Stimulated activated effector memory CD8-positive, alpha-beta T cell treated with anti-CD3 and anti-CD28 coated beads, Interleukin-12 subunit alpha, Interleukin-12 subunit beta, amount 100 ng/mL, for 72 hours (primary cell): ENCODE data around the gene HEY2.
"Not testable (repeated sequence)": the region's sequence is repeated elsewhere in the genome, so short reads cannot be mapped to it uniquely, and the experiment has no call there.

Experiments used
- ATAC-seq: fragments of 150-1000 bp; cut with Tn5 transposase; 2 replicates; pipeline ENCODE4 v1.10.0; 2021
- DNase-seq, 2 donors: peaks; one replicate each; pipeline ENCODE4 v3.0.0; 2021 to 2022; ENCODE audit warnings: low spot score in 2 of 2
- H3K27ac Mint-ChIP-seq: one replicate; pipeline ENCODE4 v1.8.0; 2022; ENCODE audit warnings: mild to moderate bottlenecking, mixed read lengths
- H3K36me3 Mint-ChIP-seq: one replicate; pipeline ENCODE4 v1.8.0; 2022; ENCODE audit warnings: mild to moderate bottlenecking, mixed read lengths
- H3K4me1 Mint-ChIP-seq: one replicate; pipeline ENCODE4 v1.8.0; 2022; ENCODE audit warnings: mixed read lengths
- H3K4me3 Mint-ChIP-seq: one replicate; pipeline ENCODE4 v1.8.0; 2022; ENCODE audit warnings: mild to moderate bottlenecking, mixed read lengths
- H3K9me3 Mint-ChIP-seq: one replicate; pipeline ENCODE4 v1.8.0; 2022; ENCODE audit warnings: mixed read lengths

The HEY2 gene

GRCh38 chr6:125776107-125776826, 26.8 kb downstream of the HEY2 start:
- H3K4me1 Mint-ChIP-seq, DNase-seq, H3K9me3 Mint-ChIP-seq, H3K27ac Mint-ChIP-seq, ATAC-seq, H3K36me3 Mint-ChIP-seq, H3K4me3 Mint-ChIP-seq: not testable (repeated sequence)

GRCh38 chr6:125779924-125780539, 30.6 kb downstream of the HEY2 start:
- ATAC-seq, result peak; percentile 88
- H3K4me1 Mint-ChIP-seq, result peaks cover 12% of the 10 kb centered on the region

GRCh38 chr6:125780540-125781313, 31.3 kb downstream of the HEY2 start:
- Mint-ChIP-seq H3K4me1 (peaks cover 12% of the 10 kb centered on the region), H3K4me3 (no peak overlapping the region), H3K9me3 (no peaks in the 10 kb centered on the region), H3K36me3 (peaks cover 4% of the 10 kb centered on the region), H3K27ac (no peak overlapping the region)
- peak; percentile 87 for ATAC-seq
- DNase-seq, result peak; percentile 31 to 80

More at GRCh38 chr6:125779924-125780539, 30.6 kb downstream of the HEY2 start:
- DNase-seq, result peak; percentile 77 to 93
- no peaks in the 10 kb centered on the region for H3K36me3 Mint-ChIP-seq
- H3K4me3 Mint-ChIP-seq, result no peak overlapping the region
- H3K9me3 Mint-ChIP-seq, result no peaks in the 10 kb centered on the region
- no peak overlapping the region for H3K27ac Mint-ChIP-seq

- ATAC-seq, result peak; percentile 75
- peaks cover 12% of the 10 kb centered on the region for H3K4me1 Mint-ChIP-seq
- no peak overlapping the region for H3K4me3 Mint-ChIP-seq
- H3K9me3 Mint-ChIP-seq, result no peaks in the 10 kb centered on the region
- no peak overlapping the region for H3K27ac Mint-ChIP-seq
- DNase-seq, result no peak
- H3K36me3 Mint-ChIP-seq, result peaks cover 11% of the 10 kb centered on the region
These were observed 32.0 kb downstream of the HEY2 start for GRCh38 chr6:125781314-125781868.

GRCh38 chr6:125784365-125784764, 34.9 kb downstream of the HEY2 start:
- H3K9me3 Mint-ChIP-seq, result no peaks in the 10 kb centered on the region
- ATAC-seq, result no peak
- no peak for DNase-seq
- H3K36me3 Mint-ChIP-seq, result peaks cover 25% of the 10 kb centered on the region
- no peak overlapping the region for H3K4me3 Mint-ChIP-seq
- H3K4me1 Mint-ChIP-seq, result peaks cover 12% of the 10 kb centered on the region
- H3K27ac Mint-ChIP-seq, result no peak overlapping the region

GRCh38 chr6:125787791-125788190, 38.4 kb downstream of the HEY2 start:
- peaks cover 38% of the 10 kb centered on the region for H3K36me3 Mint-ChIP-seq
- H3K9me3 Mint-ChIP-seq, result no peaks in the 10 kb centered on the region
- H3K4me1 Mint-ChIP-seq, result peaks cover 29% of the 10 kb centered on the region
- DNase-seq, result no peak
- no peak overlapping the region for H3K4me3 Mint-ChIP-seq
- ATAC-seq, result no peak
- peak overlapping the region; percentile 45 for H3K27ac Mint-ChIP-seq

GRCh38 chr6:125789167-125789566, 39.7 kb downstream of the HEY2 start:
- Mint-ChIP-seq H3K4me3 (peak overlapping the region; percentile 88), H3K36me3 (peaks cover 44% of the 10 kb centered on the region), H3K4me1 (peaks cover 41% of the 10 kb centered on the region), H3K9me3 (no peaks in the 10 kb centered on the region), H3K27ac (peak overlapping the region; percentile 96)
- no peak for DNase-seq
- no peak for ATAC-seq

- Mint-ChIP-seq H3K4me3 (peak overlapping the region; percentile 88), H3K9me3 (no peaks in the 10 kb centered on the region), H3K27ac (peak overlapping the region; percentile 96), H3K4me1 (peaks cover 45% of the 10 kb centered on the region), H3K36me3 (peaks cover 44% of the 10 kb centered on the region)
- DNase-seq (peak; percentile 17 to 82), ATAC-seq (peak; percentile 44)
These were observed 40.3 kb downstream of the HEY2 start for GRCh38 chr6:125789576-125790357.

GRCh38 chr6:125790358-125791150, 41.1 kb downstream of the HEY2 start, which contains the start of gene NCOA7:
NCOA7 (plus strand) TSS chr6:125790960; CDS start chr6:125815355, 24,395 bp downstream.
- ATAC-seq (peak; percentile 88), DNase-seq (peak; percentile 65 to 89)
- Mint-ChIP-seq H3K4me1 (peaks cover 49% of the 10 kb centered on the region), H3K27ac (peak within 1 kb of the TSS; percentile 96), H3K9me3 (no peaks in the 10 kb centered on the region), H3K4me3 (peak within 1 kb of the TSS; percentile 88), H3K36me3 (peaks cover 42% of the 10 kb centered on the region)

- H3K27ac Mint-ChIP-seq, result peak overlapping the region; percentile 75
- ATAC-seq (peak; percentile 42), DNase-seq (peak in 1 of 2 donors; percentile 68)
- peaks cover 53% of the 10 kb centered on the region for H3K4me1 Mint-ChIP-seq
- H3K36me3 Mint-ChIP-seq, result peaks cover 34% of the 10 kb centered on the region
- no peaks in the 10 kb centered on the region for H3K9me3 Mint-ChIP-seq
- peak overlapping the region; percentile 88 for H3K4me3 Mint-ChIP-seq
These were observed 41.9 kb downstream of the HEY2 start for GRCh38 chr6:125791151-125791819.

GRCh38 chr6:125791820-125792165, 42.4 kb downstream of the HEY2 start:
- Mint-ChIP-seq H3K4me1 (peaks cover 53% of the 10 kb centered on the region), H3K27ac (peak overlapping the region; percentile 75), H3K36me3 (peaks cover 29% of the 10 kb centered on the region), H3K9me3 (no peaks in the 10 kb centered on the region), H3K4me3 (peak overlapping the region; percentile 88)
- ATAC-seq, result no peak
- no peak for DNase-seq

GRCh38 chr6:125792172-125792571, 42.7 kb downstream of the HEY2 start:
- no peaks in the 10 kb centered on the region for H3K9me3 Mint-ChIP-seq
- peak overlapping the region; percentile 75 for H3K27ac Mint-ChIP-seq
- ATAC-seq (no peak), DNase-seq (no peak)
- peaks cover 25% of the 10 kb centered on the region for H3K36me3 Mint-ChIP-seq
- H3K4me1 Mint-ChIP-seq, result peaks cover 53% of the 10 kb centered on the region
- H3K4me3 Mint-ChIP-seq, result peak overlapping the region; percentile 88

GRCh38 chr6:125792680-125793079, 43.2 kb downstream of the HEY2 start:
- DNase-seq (no peak), ATAC-seq (no peak)
- Mint-ChIP-seq H3K9me3 (no peaks in the 10 kb centered on the region), H3K36me3 (peaks cover 26% of the 10 kb centered on the region), H3K27ac (peak overlapping the region; percentile 46), H3K4me3 (peak overlapping the region; percentile 88), H3K4me1 (peaks cover 53% of the 10 kb centered on the region)
